EL (cell line): ENCODE measurements around the gene MACF1.
"Not testable (repeated sequence)": the region's sequence is repeated elsewhere in the genome, so short reads cannot be mapped to it uniquely, and the experiment has no call there.

Experiments used
- DNase-seq: peaks from one replicate; pipeline ENCODE4 v3.0.0-alpha.2; 2016

The MACF1 gene

DNA sequence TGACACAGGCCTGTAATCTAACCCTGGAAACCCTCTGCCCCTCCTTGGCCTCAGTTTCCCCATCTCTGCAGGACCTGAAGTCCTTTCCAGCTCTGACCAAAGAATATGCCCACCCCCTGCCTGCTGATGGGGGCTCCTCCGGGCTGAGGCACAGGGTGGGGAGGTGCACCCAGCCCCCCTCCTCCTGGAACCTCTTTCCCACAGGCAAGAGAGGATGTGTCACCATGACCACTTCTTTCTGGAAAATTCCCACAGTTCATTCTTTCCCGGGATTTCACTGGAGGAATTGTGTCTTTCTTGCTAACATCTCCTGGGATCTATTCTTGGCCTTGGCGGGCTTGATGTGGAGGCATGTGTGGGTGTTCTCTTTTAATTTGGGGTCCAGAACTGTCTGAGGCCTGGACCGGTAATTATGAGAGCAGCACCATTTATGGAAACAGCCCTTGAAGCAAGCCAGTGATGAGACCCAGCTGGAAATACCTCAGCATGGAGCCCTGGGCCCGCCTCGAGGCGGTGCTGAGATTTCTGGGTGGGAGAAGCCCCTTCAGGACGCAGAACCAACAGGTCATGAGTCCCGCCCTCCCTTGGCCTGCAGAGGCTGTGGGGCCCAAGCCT, 293.7 kb downstream of the MACF1 start:
- DNase-seq, result not testable (repeated sequence)

DNA sequence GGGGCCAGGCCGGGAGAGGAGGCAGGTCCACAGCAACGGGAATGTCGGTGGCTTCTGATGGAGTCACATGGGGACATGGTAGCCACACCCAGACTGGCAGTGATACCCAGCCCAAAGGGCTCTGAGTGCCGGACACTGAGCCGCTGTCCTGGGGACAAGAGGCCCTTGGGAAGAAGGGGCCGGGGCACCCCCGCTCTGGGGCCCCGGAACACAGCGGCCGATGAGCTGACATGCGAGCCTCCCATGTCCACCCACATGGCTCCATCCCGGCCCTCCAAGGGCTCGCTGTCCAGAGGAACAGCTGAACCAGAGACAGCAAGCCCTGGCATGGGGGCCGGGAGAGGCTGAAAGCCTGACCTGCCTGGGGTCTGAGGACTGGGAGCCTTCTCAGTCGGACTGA, 294.3 kb downstream of the MACF1 start:
- not testable (repeated sequence) for DNase-seq

DNA sequence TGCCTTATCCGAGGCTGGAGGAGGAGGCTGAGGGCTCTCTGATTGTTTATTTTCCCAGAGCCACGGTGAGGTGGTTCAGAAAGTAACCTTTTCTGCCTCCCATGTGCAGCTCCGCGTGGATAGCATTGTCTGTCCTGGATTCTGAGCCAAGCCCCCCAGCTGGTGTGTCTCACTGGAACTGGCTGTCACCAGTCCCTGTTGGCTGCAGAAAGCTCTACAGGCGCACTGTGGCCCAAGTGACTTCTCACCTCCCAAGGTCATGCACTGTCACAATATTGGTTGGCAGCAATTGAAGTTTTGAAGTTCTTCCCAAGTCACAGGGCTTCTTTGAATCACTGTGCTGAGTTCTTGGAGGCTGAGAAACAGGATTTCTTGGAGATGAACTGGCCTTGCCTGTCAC, 295.2 kb downstream of the MACF1 start:
- DNase-seq, result no peak

DNA sequence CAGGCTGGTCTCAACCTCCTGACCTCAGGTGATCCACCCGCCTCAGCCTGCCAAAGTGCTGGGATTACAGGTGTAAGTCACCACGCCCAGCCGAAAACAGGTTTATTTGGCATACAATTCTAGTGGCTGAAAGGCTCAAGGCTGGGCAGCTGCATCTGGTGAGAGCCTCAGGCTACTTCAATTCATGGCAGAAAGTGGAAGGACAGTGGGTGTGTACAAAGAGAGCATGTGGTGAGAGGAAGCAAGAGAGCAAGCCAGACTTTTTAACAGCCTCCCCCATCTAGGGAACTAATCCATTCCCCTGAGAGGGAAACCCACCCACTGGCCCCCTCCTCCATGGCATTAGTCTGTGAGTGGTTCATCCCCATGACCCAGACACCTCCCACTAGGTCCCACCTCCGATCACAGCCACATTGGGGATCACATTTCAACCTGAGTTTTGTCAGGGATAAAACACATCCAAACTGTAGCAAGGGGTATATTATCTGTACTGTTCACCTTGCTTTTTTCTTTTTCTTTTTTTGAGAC, 296.4 kb downstream of the MACF1 start:
- no peak for DNase-seq

DNA sequence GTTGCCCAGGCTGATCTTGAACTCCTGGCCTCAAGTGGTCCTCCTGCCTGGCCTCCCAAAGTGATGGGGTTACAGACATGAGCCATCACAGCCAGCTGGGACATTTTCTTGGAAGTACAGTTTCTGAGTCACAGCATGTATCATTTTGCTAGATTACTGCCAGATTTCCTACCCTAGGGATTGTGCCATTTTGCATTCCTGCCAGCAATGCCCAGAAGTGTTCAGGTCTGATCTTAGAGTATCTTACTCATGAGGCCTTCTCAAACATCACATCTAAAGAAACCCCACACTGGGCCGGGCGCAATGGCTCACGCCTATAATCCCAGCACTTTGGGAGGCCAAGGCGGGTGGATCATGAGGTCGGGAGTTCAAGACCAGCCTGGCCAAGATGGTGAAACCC, 297.2 kb downstream of the MACF1 start:
- peak; percentile 60 for DNase-seq

DNA sequence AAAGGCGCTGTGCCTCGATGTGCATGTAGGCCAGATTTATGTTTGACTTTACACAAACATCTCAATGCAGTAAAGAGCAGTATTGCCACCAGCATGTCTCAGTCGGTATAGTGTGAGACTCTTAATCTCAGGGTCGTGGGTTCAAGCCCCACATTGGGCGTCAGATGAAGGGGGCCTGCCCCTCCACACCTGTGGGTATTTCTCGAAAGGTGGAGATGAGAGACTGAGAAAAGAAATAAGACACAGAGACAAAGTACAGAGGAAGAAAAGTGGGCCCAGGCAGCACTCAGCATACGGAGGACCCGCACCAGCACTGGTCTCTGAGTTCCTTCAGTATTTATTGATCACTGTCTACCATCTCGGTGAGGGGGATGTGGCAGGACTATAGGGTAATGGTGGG, 299.9 kb downstream of the MACF1 start:
- DNase-seq, result not testable (repeated sequence)

DNA sequence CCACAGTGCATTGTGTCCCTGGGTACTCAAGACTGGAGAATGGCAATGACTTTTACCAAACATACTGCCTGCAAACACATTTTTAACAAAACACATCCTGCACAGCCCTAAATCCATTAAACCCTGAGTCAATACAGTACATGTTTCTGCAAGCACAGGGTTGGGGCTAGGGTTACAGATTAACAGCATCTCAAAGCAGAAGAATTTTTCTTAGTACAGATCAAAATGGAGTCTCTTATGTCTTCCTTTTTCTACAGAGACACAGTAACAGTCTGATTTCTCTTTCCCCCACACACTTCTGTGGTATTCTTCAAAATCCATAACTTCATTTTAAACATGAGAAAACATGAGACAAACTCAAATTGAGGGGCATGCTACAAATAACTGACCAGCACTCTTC, 300.8 kb downstream of the MACF1 start:
- DNase-seq, result no peak

DNA sequence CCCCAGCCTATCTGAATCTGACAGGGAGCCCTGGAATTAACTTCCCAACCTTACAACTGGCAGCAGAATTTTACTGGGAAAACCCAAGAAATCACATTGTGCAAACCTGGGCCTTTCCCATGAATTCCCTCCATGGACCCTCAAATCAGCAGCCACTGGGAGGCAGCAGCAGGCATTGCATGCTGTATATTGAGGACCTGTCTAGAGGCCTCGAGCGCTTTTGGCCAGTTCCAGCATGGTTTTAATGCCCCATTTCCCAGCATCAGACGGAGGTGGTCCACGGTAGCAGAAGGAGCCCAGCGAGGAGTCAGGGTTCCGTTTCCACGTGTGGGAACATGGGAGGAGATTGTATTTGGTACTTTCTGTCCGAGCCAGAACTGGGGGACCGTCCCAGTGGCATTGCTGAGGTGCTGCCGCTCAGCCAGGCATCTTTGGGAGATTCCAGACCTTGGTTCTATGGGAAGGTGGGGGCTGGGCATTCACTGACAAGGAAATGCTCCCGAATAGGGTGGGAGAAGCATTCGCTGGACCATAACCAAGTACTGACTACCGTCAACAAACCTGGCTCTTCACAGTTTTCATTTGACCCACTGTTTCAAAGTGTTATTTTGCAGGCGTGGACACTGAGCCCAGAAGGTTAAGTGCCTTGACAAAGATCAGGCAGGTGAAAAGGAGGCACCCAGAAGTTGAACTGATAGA, 302.9 kb downstream of the MACF1 start:
- DNase-seq, result no peak

DNA sequence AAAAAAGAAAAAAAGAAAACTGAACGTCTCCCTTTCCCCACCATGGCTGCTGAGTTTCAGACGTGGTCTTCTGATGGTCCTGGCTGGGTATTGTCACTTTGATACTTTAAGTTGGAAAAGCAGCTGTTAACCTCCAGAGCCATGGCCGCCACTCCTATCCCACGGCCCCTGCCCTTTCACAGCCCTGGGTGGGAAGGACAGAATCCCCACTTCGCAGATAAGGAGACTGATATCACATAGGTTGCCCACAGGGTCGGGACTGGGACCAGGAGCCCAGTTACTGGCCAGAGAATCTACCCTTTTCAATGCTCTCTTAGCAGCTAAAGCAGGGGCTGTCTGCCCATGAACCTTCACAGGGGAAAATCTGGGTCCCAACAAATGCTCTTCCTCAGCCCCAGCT, 303.8 kb downstream of the MACF1 start:
- DNase-seq, result no peak

DNA sequence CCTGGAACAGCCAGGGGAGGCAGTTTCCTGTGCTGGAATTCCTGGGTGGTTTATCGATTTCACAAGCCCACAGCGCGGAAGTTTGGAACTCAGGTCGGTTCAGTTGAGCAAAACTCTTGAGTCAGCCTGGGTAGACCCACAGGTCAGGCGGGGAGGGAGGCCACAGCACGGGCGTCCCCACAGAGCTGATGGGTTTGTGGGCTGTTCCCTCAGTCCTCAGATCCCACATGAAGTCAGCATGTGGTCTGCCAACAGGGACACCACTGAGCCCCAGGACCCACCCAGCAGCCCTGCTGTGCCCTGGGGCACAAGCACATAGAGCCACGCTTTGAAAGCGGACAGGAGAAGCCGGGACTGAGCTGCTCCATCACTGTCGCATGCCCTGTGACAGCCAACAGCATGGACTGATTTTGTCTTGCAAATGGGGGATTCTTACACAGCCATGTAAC, 304.4 kb downstream of the MACF1 start:
- DNase-seq, result peak; percentile 46

DNA sequence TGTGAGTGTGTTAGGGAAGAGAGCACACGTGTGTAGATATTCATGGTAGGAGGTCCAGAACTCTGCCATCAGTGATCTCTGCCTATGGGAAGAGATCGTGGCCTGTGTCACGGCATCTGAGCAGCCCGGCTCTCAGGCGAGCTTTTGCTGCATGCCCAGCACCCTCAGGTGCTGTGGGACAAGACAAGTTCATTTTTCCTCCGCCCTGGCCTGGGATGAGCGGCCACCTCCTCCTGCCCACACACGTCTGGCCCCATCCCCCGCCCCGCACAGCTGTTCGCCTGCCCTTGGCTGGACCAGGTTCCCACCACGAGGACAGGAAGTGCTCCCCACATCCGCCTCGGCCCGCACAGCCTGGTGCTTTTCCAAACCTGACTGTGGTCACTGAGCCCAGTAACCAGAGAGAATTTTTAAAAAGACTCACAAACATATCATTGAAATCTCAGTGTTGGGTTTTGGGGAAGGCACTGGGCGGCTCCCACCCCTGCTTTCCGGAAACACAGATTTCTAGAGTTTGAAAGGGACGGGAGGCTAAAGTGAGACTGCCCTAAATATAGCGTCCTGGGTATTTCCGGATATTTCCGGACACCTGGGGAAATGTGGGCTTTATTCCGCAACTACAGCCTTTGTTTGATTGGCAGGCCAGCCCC, 305.0 kb downstream of the MACF1 start:
- DNase-seq, result peak; percentile 44

DNA sequence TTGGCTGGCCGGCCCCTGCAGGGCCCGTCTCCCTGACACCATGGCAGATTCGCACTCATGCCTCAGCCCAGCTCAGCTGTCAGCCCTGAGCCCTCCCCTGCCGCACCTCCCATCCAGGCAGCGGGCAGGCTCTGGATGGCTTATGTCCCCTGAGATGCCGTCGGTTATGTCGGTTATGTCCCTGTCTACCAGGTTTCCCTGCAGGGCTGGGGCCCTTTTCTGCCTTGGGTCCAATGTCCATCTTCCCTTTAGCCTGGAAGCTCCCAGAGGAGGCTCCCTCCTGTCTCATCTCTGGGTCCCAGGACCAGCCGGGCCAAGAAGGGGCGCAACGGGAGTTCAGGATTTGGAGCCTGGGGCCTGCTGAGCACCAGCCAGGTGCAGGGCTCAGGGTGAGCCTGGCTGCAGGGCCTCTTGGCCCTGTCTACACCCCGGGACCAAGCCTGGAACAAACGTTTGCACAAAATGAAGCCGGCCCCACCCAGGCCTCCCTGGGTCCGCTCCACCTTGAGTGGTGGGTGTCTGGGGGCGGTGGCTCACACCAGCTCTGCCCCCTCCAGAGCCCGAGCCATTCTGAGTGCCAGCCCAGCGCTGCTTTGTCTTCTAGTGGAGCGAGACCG, 306.2 kb downstream of the MACF1 start:
- not testable (repeated sequence) for DNase-seq

DNA sequence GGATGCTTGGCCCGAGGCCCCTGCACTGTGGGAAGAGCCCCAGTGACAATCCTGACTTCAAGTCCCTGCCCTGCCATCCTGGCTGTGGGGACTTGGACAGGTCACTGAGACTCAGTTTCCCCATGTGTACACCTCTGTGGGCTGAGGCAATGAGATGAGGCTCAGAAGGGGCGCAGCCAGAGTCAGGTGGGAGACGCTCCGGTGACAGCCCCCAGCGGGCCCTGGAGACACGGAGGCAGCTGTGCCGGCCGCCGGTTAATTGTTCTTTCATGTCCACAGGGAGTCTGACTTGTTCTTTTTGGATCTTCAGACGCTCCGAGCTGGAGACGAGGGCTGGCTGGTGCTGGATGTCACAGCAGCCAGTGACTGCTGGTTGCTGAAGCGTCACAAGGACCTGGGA, 307.0 kb downstream of the MACF1 start:
- not testable (repeated sequence) for DNase-seq

DNA sequence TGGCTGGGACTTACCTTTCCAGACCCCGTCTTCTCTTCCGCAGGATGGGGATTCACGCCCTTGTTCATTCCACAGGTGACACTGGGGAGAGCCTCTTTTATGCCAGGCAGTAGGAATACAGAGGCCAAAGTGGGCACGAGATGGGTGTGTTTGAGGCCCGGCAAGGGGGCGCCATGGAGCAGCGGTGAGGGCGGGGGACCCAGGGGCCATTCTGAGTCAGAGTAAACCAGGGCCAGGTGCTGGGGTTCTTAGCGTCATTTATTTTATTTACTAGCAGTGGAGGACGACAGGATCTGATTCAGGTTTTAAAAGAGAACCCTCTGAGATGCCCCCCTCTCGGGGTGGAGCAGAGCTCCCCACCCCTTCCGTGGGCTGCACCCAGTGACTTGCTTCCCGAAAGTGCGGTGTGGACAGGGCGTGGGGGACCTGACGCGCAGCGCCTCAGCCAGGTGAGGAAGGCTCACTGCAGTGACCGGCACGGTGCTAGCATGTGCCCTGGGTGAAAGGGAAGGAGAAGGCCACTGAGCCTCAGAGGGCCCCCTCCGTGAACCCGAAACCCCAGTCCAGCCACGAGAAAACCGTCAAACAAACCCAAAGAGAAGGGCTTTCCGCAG, 307.8 kb downstream of the MACF1 start:
- DNase-seq, result not testable (repeated sequence)

DNA sequence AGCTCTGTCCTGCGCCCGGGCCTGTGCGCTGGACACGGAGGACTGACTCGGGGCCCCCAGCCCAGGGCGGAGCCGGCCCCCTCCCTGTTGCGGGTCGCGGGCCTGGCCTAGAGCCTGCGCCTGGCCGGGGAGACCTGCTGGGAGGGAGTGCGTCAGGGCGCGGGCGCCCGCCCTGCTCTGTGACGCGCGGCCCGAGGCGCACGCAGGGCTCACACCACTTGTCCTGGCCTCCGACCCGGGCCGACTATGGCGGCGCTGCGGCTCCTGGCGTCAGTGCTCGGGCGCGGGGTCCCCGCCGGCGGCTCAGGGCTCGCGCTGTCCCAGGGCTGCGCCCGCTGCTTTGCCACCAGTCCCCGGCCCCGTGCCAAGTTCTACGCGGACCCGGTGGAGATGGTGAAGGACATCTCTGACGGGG, 310.2 kb downstream of the MACF1 start:
- peak; percentile 21 for DNase-seq

DNA sequence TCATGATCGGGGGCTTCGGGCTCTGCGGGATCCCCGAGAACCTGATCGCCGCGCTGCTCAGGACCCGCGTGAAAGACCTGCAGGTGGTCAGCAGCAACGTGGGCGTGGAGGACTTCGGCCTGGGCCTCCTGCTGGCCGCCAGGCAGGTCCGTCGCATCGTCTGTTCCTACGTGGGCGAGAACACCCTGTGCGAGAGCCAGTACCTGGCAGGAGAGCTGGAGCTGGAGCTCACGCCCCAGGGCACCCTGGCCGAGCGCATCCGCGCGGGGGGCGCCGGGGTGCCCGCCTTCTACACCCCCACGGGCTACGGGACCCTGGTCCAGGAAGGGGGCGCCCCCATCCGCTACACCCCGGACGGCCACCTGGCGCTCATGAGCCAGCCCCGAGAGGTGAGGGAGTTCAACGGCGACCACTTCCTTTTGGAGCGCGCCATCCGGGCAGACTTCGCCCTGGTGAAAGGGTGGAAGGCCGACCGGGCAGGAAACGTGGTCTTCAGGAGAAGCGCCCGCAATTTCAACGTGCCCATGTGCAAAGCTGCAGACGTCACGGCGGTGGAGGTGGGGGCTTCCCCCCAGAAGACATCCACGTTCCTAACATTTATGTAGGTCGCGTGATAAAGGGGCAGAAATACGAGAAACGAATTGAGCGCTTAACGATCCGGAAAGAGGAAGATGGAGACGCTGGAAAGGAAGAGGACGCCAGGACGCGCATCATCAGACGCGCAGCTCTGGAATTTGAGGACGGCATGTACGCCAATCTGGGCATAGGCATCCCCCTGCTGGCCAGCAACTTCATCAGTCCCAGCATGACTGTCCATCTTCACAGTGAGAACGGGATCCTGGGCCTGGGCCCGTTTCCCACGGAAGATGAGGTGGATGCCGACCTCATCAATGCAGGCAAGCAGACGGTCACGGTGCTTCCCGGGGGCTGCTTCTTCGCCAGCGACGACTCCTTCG, 310.9 kb downstream of the MACF1 start:
- peak; percentile 64 for DNase-seq

DNA sequence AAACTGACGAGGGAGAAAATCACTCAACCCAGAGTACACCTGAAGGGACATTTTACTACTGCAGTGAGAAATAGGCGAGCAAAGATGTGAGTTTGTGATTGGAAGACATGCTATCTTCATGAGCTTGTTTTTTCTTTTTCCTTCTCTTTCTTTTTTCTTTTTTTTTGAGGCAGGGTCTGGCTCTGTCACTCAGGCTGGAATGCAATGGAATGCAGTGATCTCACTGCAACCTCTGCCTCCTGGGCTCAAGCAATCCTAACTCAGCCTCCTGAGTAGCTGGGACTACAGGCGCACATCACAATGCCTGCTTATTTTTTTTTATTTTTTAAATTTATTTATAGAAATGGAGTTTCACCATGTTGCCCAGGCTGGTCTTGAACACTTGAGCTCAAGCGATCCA, 312.3 kb downstream of the MACF1 start:
- peak; percentile 47 for DNase-seq

DNA sequence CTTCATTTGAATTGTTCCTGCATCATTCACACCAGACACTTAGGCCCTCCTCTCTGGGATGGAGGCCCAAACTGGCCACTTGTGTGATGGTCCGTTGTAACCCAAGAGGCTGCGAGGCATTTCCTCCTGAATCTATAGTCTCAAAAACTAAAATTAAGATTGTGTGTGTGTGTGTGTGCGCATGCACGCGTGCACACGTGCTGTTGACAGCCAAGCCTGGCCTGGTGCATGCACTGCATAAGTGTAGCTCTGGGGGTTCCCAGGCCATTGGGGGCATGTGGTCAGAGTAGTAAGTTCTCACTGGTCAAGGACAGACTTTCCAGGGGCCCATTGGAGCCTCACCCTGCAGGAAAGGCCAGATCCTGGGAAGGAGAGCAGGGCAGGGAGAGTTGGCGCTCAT, 313.4 kb downstream of the MACF1 start:
- not testable (repeated sequence) for DNase-seq

DNA sequence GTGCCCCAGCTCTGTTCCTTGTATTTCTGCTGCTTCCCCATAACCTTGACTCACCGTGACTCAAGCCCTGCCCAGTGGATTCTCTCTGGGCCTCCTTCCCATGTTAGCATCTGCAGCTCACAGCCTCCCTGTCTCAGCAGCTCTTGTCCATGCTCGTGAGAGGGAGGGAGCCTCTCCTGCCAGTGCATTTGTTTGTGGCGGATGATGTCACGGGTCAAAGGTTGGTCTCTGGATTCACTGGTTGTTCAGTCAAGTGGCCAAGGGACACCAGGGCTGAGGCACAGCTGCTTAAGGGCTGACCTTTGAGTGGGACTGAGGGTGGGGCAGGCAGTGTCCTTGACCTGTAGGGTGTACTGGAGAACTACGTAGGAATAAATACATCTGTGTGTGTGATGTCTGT, 314.9 kb downstream of the MACF1 start:
- not testable (repeated sequence) for DNase-seq

DNA sequence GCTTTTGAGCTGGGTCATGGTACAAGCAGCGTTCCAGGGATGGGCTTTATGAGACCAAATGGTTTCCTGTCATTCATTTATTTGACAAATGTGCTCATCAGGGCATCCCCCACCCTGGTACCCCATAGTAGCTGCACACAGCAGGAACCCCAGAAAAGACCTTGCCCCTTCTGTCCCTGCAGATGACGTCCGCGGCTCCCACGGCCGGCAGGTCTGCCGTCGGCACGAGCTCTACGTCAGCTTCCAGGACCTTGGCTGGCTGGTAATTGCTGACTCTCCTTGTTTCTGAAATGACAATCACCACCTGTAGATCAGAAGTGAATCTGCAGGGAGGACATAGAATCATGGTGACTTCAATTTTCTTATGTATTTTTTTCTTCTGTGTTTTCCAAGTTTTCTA, 317.7 kb downstream of the MACF1 start:
- DNase-seq, result not testable (repeated sequence)

DNA sequence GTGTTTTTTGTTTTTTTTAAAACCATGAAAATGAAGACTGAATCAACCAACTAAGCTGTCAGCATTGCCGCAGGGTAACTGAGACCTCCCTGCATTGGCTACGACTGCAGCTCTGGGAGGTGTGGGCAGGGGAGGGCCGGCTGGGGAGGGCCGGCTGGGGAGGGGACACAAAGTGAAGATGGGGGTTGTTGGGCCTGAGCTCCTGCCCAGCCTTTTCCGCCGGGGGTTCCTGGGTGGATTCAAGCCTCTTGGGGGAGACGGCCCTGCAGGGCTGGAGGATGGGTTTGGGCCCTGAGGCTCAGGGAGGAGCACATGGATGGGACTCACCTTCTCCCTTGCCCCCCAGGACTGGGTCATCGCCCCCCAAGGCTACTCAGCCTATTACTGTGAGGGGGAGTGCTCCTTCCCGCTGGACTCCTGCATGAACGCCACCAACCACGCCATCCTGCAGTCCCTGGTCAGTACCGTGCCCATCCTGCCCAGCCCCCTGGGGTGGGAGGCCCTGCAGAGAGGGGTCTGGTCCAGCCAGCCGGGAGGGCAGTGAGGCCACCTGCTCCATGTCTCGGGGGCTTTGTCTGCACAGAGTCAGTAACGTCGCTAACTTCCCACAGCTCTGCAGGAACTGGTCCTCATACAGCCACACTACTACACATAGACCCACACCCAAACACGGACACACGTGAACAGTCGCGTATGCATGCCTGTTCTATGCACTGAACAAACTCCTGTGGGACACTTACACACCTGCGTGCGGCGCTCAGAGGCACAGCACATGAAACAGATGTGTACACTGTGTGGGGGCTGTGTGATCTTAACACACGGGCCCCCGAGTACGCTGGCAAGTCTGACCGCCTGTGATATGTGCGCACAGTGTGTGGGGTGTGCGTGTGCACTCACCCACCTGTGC, 318.4 kb downstream of the MACF1 start:
- DNase-seq, result no peak
